ENCODE data around the gene SMIM1. TPM values are rescaled to one million over a fixed set of nuclear protein-coding genes. Genes with fewer than 3 reads are reported as not detected.

Gene SMIM1
- polyA plus RNA-seq, 1 donor (not counting 4 experiments of a cell fraction or from before 2014, with no cell fraction given), result 0.79 TPM

GRCh38 chr1:3767328-3767925 is 5.1 kb upstream of the SMIM1 start:
- dilution Hi-C loops (cut with MboI; ENCODE audit: extremely low pct_ligation_motif_present, low sequenced_read_pairs), result no loop called here
- Histone ChIP-seq H3K9ac (ENCODE audit: control insufficient read depth, extremely low read depth, insufficient read depth, low read length) (no peak overlapping the region), H3K27me3 (ENCODE audit: control insufficient read depth, extremely low read depth, insufficient read depth, low read length) (no peaks in the 10 kb centered on the region), H4K20me1 (ENCODE audit: control insufficient read depth, extremely low read depth, insufficient read depth, low read length) (no peaks in the 10 kb centered on the region), H3K4me3 (ENCODE audit: control insufficient read depth in 2 of 3, extremely low read depth in 1 of 3, insufficient read depth in 2 of 3, low read depth in 1 of 3, low read length in 3 of 3) (no peak overlapping the region), H3K9me1 (ENCODE audit: control insufficient read depth, extremely low read depth, insufficient read depth, low read length) (no peaks in the 10 kb centered on the region), H3K27ac (ENCODE audit: control insufficient read depth, insufficient read depth, low read length) (no peak overlapping the region), H3K4me2 (ENCODE audit: control insufficient read depth, extremely low read depth, insufficient read depth, low read depth, low read length) (no peak overlapping the region), H3K36me3 (ENCODE audit: control insufficient read depth in 2 of 2, extremely low read depth in 1 of 2, insufficient read depth in 2 of 2, low read length in 2 of 2) (no peaks in the 10 kb centered on the region), H3K9me3 (ENCODE audit: control insufficient read depth, low read depth, low read length) (no peaks in the 10 kb centered on the region), H3K4me1 (ENCODE audit: control insufficient read depth, extremely low read depth, insufficient read depth, low read length) (no peaks in the 10 kb centered on the region), H2AFZ (ENCODE audit: control insufficient read depth, low read length) (no peak overlapping the region), H3K79me2 (ENCODE audit: control insufficient read depth, insufficient read depth, low read length) (no peaks in the 10 kb centered on the region)
- no peak for FAIRE-seq
- TF ChIP-seq, protein P1, sequence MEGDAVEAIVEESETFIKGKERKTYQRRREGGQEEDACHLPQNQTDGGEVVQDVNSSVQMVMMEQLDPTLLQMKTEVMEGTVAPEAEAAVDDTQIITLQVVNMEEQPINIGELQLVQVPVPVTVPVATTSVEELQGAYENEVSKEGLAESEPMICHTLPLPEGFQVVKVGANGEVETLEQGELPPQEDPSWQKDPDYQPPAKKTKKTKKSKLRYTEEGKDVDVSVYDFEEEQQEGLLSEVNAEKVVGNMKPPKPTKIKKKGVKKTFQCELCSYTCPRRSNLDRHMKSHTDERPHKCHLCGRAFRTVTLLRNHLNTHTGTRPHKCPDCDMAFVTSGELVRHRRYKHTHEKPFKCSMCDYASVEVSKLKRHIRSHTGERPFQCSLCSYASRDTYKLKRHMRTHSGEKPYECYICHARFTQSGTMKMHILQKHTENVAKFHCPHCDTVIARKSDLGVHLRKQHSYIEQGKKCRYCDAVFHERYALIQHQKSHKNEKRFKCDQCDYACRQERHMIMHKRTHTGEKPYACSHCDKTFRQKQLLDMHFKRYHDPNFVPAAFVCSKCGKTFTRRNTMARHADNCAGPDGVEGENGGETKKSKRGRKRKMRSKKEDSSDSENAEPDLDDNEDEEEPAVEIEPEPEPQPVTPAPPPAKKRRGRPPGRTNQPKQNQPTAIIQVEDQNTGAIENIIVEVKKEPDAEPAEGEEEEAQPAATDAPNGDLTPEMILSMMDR (optimal IDR thresholded peaks at IDR 0.05 in 1 of 3, IDR thresholded peaks at IDR 0.05 in 1 of 3, conservative IDR thresholded peaks at IDR 0.05 in 1 of 3; ENCODE audit: extremely low read depth in 1 of 3, insufficient read depth in 2 of 3, low read length in 3 of 3), result no peak
- no peak for TF ChIP-seq EZH2 (IDR thresholded peaks at IDR 0.05; ENCODE audit: low read length)
- no peak for DNase-seq (ENCODE audit: low read depth, low spot score)

- no peak for FAIRE-seq
- H3K27ac ChIP-seq (ENCODE audit: control insufficient read depth, insufficient read depth, low read length), result no peak overlapping the region
- dilution Hi-C loops (cut with MboI; ENCODE audit: extremely low pct_ligation_motif_present, low sequenced_read_pairs), result no loop called here
- no peak overlapping the region for H3K9ac ChIP-seq (ENCODE audit: control insufficient read depth, extremely low read depth, insufficient read depth, low read length)
- H3K36me3 ChIP-seq (ENCODE audit: control insufficient read depth in 2 of 2, extremely low read depth in 1 of 2, insufficient read depth in 2 of 2, low read length in 2 of 2), result no peaks in the 10 kb centered on the region
- no peak overlapping the region for H3K4me2 ChIP-seq (ENCODE audit: control insufficient read depth, extremely low read depth, insufficient read depth, low read depth, low read length)
- no peaks in the 10 kb centered on the region for H4K20me1 ChIP-seq (ENCODE audit: control insufficient read depth, extremely low read depth, insufficient read depth, low read length)
- no peak overlapping the region for H2AFZ ChIP-seq (ENCODE audit: control insufficient read depth, low read length)
- TF ChIP-seq EZH2 (IDR thresholded peaks at IDR 0.05; ENCODE audit: low read length), result no peak
- TF ChIP-seq, protein P1 (optimal IDR thresholded peaks at IDR 0.05 in 1 of 3, IDR thresholded peaks at IDR 0.05 in 1 of 3, conservative IDR thresholded peaks at IDR 0.05 in 1 of 3; ENCODE audit: extremely low read depth in 1 of 3, insufficient read depth in 2 of 3, low read length in 3 of 3), result no peak
- H3K9me1 ChIP-seq (ENCODE audit: control insufficient read depth, extremely low read depth, insufficient read depth, low read length), result no peaks in the 10 kb centered on the region
- peaks cover 5% of the 10 kb centered on the region for H3K4me1 ChIP-seq (ENCODE audit: control insufficient read depth, extremely low read depth, insufficient read depth, low read length)
- no peak for DNase-seq (ENCODE audit: low read depth, low spot score)
- no peaks in the 10 kb centered on the region for H3K9me3 ChIP-seq (ENCODE audit: control insufficient read depth, low read depth, low read length)
- no peaks in the 10 kb centered on the region for H3K27me3 ChIP-seq (ENCODE audit: control insufficient read depth, extremely low read depth, insufficient read depth, low read length)
- H3K4me3 ChIP-seq (ENCODE audit: control insufficient read depth in 2 of 3, extremely low read depth in 1 of 3, insufficient read depth in 2 of 3, low read depth in 1 of 3, low read length in 3 of 3), result no peak overlapping the region
- H3K79me2 ChIP-seq (ENCODE audit: control insufficient read depth, insufficient read depth, low read length), result no peaks in the 10 kb centered on the region
Measured at GRCh38 chr1:3768811-3769390, 3.6 kb upstream of the SMIM1 start.
